GM23338 (cell line): ENCODE data around the gene USP24. TPM values are rescaled to one million over a fixed set of nuclear protein-coding genes. Genes with fewer than 3 reads are reported as not detected.

ENCODE experiments used
- ATAC-seq: fragments of 200-7000 bp; cut with Tn5 transposase; 3 replicates; pipeline ENCODE4 v1.9.1; 2020
- DNase-seq: peaks from one replicate; pipeline ENCODE4 v3.0.0-alpha.2; 2015; ENCODE audit warnings: low spot score
- H2AFZ ChIP-seq: fragments of 200-600 bp; sonication (generic); 2 replicates; pipeline ENCODE4 v1.8.0; 2016; ENCODE audit warnings: antibody characterized with exemption, mild to moderate bottlenecking, moderate library complexity
- H3F3A ChIP-seq: fragments of 200-600 bp; sonication (generic); replicated peaks from 2 replicates; pipeline ENCODE4 v1.8.0; 2017; ENCODE audit warnings: antibody characterized with exemption, mixed run types, low read depth
- H3K27ac ChIP-seq: fragments of 200-600 bp; sonication (generic); 2 replicates; pipeline ENCODE4 v1.6.1; 2016; ENCODE audit warnings: low read depth
- H3K27me3 ChIP-seq: fragments of 200-600 bp; sonication (generic); 2 replicates; pipeline ENCODE4 v1.8.0; 2016; ENCODE audit warnings: mild to moderate bottlenecking, mixed run types, moderate library complexity; ENCODE audit not compliant: insufficient read depth
- H3K36me3 ChIP-seq: fragments of 200-600 bp; sonication (generic); 2 replicates; pipeline ENCODE4 v1.8.0; 2016; ENCODE audit warnings: mild to moderate bottlenecking; ENCODE audit not compliant: insufficient read depth
- H3K4me1 ChIP-seq: fragments of 200-600 bp; sonication (generic); 2 replicates; pipeline ENCODE4 v1.8.0; 2016; ENCODE audit warnings: mild to moderate bottlenecking, moderate library complexity; ENCODE audit not compliant: insufficient read depth
- H3K4me2 ChIP-seq: fragments of 200-600 bp; sonication (generic); 2 replicates; pipeline ENCODE4 v1.7.1; 2017; ENCODE audit warnings: mixed run types
- H3K4me3 ChIP-seq: fragments of 200-600 bp; sonication (generic); 2 replicates; pipeline ENCODE4 v1.6.1; 2016; ENCODE audit warnings: mixed run types
- H3K79me2 ChIP-seq: fragments of 200-600 bp; sonication (generic); replicated peaks from 2 replicates; pipeline ENCODE4 v1.8.0; 2017; ENCODE audit warnings: mild to moderate bottlenecking; ENCODE audit not compliant: insufficient read depth
- H3K9me2 ChIP-seq: fragments of 200-600 bp; sonication (generic); 2 replicates; pipeline ENCODE4 v1.8.0; 2017; ENCODE audit not compliant: insufficient read depth
- H4K20me1 ChIP-seq: fragments of 200-600 bp; sonication (generic); replicated peaks from 2 replicates; pipeline ENCODE4 v1.8.0; 2017; ENCODE audit warnings: mild to moderate bottlenecking; ENCODE audit not compliant: insufficient read depth
- H3K27ac Mint-ChIP-seq: 2 replicates; pipeline ENCODE4 v1.8.0; 2020; ENCODE audit warnings: inconsistent platforms, mild to moderate bottlenecking, moderate library complexity, mixed read lengths
- H3K27me3 Mint-ChIP-seq: 3 replicates; pipeline ENCODE4 v1.8.0; 2022; ENCODE audit warnings: low read depth, mild to moderate bottlenecking, moderate library complexity, mixed read lengths, inconsistent platforms; ENCODE audit not compliant: insufficient read depth, poor library complexity
- H3K36me3 Mint-ChIP-seq: 3 replicates; pipeline ENCODE4 v1.8.0; 2021; ENCODE audit warnings: low read depth, mild to moderate bottlenecking, inconsistent platforms, moderate library complexity, mixed read lengths
- H3K4me1 Mint-ChIP-seq: 3 replicates; pipeline ENCODE4 v1.8.0; 2020; ENCODE audit warnings: mild to moderate bottlenecking, inconsistent platforms, mixed read lengths
- H3K4me3 Mint-ChIP-seq: 3 replicates; pipeline ENCODE4 v1.8.0; 2021; ENCODE audit warnings: moderate library complexity, mild to moderate bottlenecking, inconsistent platforms, mixed read lengths
- H3K9me3 Mint-ChIP-seq: 3 replicates; pipeline ENCODE4 v1.8.0; 2020; ENCODE audit warnings: moderate library complexity, mild to moderate bottlenecking, inconsistent platforms, mixed read lengths
- CREB1 ChIP-seq: fragments of 250-450 bp; sonication (Bioruptor Pico); IDR thresholded peaks from 2 replicates; pipeline ENCODE4 v1.5.0; 2020; ENCODE audit warnings: low read depth, mild to moderate bottlenecking, moderate library complexity
- EZH2 ChIP-seq: fragments of 200-600 bp; sonication (generic); IDR thresholded peaks from one replicate; pipeline ENCODE4 v1.8.0; 2017; ENCODE audit warnings: antibody characterized with exemption, mild to moderate bottlenecking, low read depth; ENCODE audit not compliant: unreplicated experiment
- EZH2phosphoT487 ChIP-seq: fragments of 200-600 bp; sonication (generic); IDR thresholded peaks from one replicate; pipeline ENCODE4 v1.8.1; 2018; ENCODE audit warnings: antibody characterized with exemption; ENCODE audit not compliant: unreplicated experiment
- JUNB ChIP-seq: IDR thresholded peaks from one replicate; pipeline ENCODE4 v1.6.1; 2016; ENCODE audit warnings: antibody characterized with exemption; ENCODE audit not compliant: unreplicated experiment
- NANOG ChIP-seq: IDR thresholded peaks from 2 replicates; pipeline ENCODE4 v1.6.1; 2016; ENCODE audit warnings: antibody characterized with exemption, borderline replicate concordance
- POLR2AphosphoS5 ChIP-seq: IDR thresholded peaks from 2 replicates; pipeline ENCODE4 v1.6.1; 2016; ENCODE audit warnings: antibody characterized with exemption, low read depth
- REST ChIP-seq: IDR thresholded peaks from one replicate; pipeline ENCODE4 v1.6.1; 2018; ENCODE audit warnings: antibody characterized with exemption; ENCODE audit not compliant: unreplicated experiment
- STAT1 ChIP-seq: IDR thresholded peaks from one replicate; pipeline ENCODE4 v1.6.1; 2016; ENCODE audit warnings: antibody characterized with exemption; ENCODE audit not compliant: unreplicated experiment
- ZNF114 ChIP-seq: fragments of 250-450 bp; sonication (Bioruptor Pico); IDR thresholded peaks from 2 replicates; pipeline ENCODE4 v1.5.0; 2020; ENCODE audit warnings: mild to moderate bottlenecking, moderate library complexity
- ZNF331 ChIP-seq: fragments of 250-450 bp; sonication (Bioruptor Pico); IDR thresholded peaks from 2 replicates; pipeline ENCODE4 v1.5.0; 2020; ENCODE audit warnings: low read depth, mild to moderate bottlenecking, moderate library complexity
- polyA plus RNA-seq: library from polyadenylated mRNA; unstranded; fragments of >200 nt; fragmentation: Nextera tagmentation; extraction: Ambion mirVana; gene quantifications from 2 replicates; pipeline ENCODE4 v1.2.1, GENCODE V29; 2016
- total RNA-seq: library from RNA; depleted of rRNA; stranded (reverse); fragments of >200 nt; shearing (Covaris generic); gene quantifications from 2 replicates; pipeline ENCODE4 v1.2.3, GENCODE V29; 2014
- TF ChIP-seq, protein P1 (sequence below): fragments of 250-450 bp; sonication (Bioruptor Pico); IDR thresholded peaks from 2 replicates; pipeline ENCODE4 v1.5.0; 2020; ENCODE audit warnings: mild to moderate bottlenecking, moderate library complexity
- TF ChIP-seq, protein P2 (sequence below): IDR thresholded peaks from 2 replicates; pipeline ENCODE4 v1.6.1; 2016; ENCODE audit warnings: antibody characterized with exemption
- TF ChIP-seq, protein P3 (sequence below), 2 experiments: fragments of 200-600 bp in 1 of 2; sonication (generic) in 1 of 2; conservative IDR thresholded peaks; 2 replicates each; pipeline versions ENCODE4 v1.5.1 to v1.6.1; 2016 to 2017; ENCODE audit warnings: antibody characterized with exemption in 2 of 2, low read depth in 2 of 2, mild to moderate bottlenecking in 2 of 2, moderate library complexity in 1 of 2

The USP24 gene
- total and polyA plus RNA-seq, 2 experiments from 2014 or later, result 12.1 to 32.6 TPM

DNA sequence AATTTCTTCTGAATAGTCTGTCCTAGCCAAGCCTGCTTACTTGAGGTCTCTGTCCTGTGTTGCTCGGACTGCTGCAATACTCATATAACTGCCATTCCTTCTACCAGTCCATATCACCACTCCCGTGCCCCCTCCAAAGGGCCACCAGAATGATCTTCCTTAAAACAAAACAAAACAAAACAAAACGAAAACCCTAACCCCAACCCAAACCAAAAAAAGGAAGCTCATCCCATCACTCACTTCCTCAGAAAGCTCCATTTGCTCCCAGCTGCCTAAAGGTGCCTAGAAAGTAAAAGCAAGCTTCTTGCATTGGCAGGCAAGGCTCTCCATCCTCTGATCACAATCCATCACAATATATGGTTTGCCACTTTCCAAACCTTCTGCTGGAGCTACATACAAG is 20.3 kb downstream of the USP24 start:
- no peak overlapping the region for H2AFZ ChIP-seq
- H3F3A ChIP-seq, result no peaks in the 10 kb centered on the region
- Mint-ChIP-seq H3K4me1 (peaks cover 20% of the 10 kb centered on the region; the same call in 2 of the 3 replicates), H3K4me3 (no peak overlapping the region), H3K27ac (peak overlapping the region; percentile 54; the same call in 1 of the 2 replicates), H3K9me3 (no peaks in the 10 kb centered on the region; the same call in 2 of the 3 replicates), H3K27me3 (peaks cover 2% of the 10 kb centered on the region), H3K36me3 (peaks cover 18% of the 10 kb centered on the region)
- no peak for ATAC-seq
- H3K4me1 ChIP-seq, result no peaks in the 10 kb centered on the region
- no peaks in the 10 kb centered on the region for H3K9me2 ChIP-seq
- H3K4me2 ChIP-seq, result no peak overlapping the region
- no peaks in the 10 kb centered on the region for H3K27me3 ChIP-seq
- no peak for DNase-seq
- peaks cover 2% of the 10 kb centered on the region; the same call in 1 of the 2 replicates for H4K20me1 ChIP-seq
- 0 out of 2 replicates have a peak, but pooled peaks cover under 1% of the 10 kb centered on the region for H3K36me3 ChIP-seq
- TF ChIP-seq ZNF331 (CRISPR knock-in tag) (no peak), STAT1 (no peak), EZH2 (no peak), EZH2phosphoT487 (no peak), JUNB (no peak), REST (no peak), NANOG (no peak), CREB1 (CRISPR knock-in tag) (no peak), POLR2AphosphoS5 (no peak), ZNF114 (CRISPR knock-in tag) (no peak)
- TF ChIP-seq, protein P1, sequence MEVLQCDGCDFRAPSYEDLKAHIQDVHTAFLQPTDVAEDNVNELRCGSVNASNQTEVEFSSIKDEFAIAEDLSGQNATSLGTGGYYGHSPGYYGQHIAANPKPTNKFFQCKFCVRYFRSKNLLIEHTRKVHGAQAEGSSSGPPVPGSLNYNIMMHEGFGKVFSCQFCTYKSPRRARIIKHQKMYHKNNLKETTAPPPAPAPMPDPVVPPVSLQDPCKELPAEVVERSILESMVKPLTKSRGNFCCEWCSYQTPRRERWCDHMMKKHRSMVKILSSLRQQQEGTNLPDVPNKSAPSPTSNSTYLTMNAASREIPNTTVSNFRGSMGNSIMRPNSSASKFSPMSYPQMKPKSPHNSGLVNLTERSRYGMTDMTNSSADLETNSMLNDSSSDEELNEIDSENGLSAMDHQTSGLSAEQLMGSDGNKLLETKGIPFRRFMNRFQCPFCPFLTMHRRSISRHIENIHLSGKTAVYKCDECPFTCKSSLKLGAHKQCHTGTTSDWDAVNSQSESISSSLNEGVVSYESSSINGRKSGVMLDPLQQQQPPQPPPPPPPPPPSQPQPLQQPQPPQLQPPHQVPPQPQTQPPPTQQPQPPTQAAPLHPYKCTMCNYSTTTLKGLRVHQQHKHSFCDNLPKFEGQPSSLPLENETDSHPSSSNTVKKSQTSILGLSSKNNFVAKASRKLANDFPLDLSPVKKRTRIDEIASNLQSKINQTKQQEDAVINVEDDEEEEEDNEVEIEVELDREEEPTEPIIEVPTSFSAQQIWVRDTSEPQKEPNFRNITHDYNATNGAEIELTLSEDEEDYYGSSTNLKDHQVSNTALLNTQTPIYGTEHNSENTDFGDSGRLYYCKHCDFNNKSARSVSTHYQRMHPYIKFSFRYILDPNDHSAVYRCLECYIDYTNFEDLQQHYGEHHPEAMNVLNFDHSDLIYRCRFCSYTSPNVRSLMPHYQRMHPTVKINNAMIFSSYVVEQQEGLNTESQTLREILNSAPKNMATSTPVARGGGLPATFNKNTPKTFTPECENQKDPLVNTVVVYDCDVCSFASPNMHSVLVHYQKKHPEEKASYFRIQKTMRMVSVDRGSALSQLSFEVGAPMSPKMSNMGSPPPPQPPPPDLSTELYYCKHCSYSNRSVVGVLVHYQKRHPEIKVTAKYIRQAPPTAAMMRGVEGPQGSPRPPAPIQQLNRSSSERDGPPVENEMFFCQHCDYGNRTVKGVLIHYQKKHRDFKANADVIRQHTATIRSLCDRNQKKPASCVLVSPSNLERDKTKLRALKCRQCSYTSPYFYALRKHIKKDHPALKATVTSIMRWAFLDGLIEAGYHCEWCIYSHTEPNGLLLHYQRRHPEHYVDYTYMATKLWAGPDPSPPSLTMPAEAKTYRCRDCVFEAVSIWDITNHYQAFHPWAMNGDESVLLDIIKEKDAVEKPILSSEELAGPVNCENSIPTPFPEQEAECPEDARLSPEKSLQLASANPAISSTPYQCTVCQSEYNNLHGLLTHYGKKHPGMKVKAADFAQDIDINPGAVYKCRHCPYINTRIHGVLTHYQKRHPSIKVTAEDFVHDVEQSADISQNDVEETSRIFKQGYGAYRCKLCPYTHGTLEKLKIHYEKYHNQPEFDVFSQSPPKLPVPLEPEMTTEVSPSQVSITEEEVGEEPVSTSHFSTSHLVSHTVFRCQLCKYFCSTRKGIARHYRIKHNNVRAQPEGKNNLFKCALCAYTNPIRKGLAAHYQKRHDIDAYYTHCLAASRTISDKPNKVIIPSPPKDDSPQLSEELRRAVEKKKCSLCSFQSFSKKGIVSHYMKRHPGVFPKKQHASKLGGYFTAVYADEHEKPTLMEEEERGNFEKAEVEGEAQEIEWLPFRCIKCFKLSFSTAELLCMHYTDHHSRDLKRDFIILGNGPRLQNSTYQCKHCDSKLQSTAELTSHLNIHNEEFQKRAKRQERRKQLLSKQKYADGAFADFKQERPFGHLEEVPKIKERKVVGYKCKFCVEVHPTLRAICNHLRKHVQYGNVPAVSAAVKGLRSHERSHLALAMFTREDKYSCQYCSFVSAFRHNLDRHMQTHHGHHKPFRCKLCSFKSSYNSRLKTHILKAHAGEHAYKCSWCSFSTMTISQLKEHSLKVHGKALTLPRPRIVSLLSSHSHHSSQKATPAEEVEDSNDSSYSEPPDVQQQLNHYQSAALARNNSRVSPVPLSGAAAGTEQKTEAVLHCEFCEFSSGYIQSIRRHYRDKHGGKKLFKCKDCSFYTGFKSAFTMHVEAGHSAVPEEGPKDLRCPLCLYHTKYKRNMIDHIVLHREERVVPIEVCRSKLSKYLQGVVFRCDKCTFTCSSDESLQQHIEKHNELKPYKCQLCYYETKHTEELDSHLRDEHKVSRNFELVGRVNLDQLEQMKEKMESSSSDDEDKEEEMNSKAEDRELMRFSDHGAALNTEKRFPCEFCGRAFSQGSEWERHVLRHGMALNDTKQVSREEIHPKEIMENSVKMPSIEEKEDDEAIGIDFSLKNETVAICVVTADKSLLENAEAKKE (CRISPR knock-in tag), result no peak
- TF ChIP-seq, protein P2, sequence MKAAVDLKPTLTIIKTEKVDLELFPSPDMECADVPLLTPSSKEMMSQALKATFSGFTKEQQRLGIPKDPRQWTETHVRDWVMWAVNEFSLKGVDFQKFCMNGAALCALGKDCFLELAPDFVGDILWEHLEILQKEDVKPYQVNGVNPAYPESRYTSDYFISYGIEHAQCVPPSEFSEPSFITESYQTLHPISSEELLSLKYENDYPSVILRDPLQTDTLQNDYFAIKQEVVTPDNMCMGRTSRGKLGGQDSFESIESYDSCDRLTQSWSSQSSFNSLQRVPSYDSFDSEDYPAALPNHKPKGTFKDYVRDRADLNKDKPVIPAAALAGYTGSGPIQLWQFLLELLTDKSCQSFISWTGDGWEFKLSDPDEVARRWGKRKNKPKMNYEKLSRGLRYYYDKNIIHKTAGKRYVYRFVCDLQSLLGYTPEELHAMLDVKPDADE, result no peak
- TF ChIP-seq, protein P3, sequence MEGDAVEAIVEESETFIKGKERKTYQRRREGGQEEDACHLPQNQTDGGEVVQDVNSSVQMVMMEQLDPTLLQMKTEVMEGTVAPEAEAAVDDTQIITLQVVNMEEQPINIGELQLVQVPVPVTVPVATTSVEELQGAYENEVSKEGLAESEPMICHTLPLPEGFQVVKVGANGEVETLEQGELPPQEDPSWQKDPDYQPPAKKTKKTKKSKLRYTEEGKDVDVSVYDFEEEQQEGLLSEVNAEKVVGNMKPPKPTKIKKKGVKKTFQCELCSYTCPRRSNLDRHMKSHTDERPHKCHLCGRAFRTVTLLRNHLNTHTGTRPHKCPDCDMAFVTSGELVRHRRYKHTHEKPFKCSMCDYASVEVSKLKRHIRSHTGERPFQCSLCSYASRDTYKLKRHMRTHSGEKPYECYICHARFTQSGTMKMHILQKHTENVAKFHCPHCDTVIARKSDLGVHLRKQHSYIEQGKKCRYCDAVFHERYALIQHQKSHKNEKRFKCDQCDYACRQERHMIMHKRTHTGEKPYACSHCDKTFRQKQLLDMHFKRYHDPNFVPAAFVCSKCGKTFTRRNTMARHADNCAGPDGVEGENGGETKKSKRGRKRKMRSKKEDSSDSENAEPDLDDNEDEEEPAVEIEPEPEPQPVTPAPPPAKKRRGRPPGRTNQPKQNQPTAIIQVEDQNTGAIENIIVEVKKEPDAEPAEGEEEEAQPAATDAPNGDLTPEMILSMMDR (conservative IDR thresholded peaks at IDR 0.05; ENCODE audit: low read depth in 2 of 2), result no peak
- no peak overlapping the region for H3K27ac ChIP-seq
- no peak overlapping the region for H3K4me3 ChIP-seq
- peaks cover 75% of the 10 kb centered on the region for H3K79me2 ChIP-seq
